IPS DF 4.7 (cell line): ENCODE data around the gene RAD51AP2.
"Not testable (repeated sequence)": the region's sequence is repeated elsewhere in the genome, so short reads cannot be mapped to it uniquely, and the experiment has no call there.

Experiments used
- DNase-seq: peaks from one replicate; pipeline ENCODE4 v3.0.0-alpha.2; 2013; ENCODE audit warnings: low spot score; ENCODE audit errors: extremely low read depth

The RAD51AP2 gene

GRCh38 chr2:17538022-17538843 is 20.0 kb upstream of the RAD51AP2 start:
- no peak for DNase-seq

GRCh38 chr2:17536416-17536815 is 18.2 kb upstream of the RAD51AP2 start:
- no peak for DNase-seq

DNA sequence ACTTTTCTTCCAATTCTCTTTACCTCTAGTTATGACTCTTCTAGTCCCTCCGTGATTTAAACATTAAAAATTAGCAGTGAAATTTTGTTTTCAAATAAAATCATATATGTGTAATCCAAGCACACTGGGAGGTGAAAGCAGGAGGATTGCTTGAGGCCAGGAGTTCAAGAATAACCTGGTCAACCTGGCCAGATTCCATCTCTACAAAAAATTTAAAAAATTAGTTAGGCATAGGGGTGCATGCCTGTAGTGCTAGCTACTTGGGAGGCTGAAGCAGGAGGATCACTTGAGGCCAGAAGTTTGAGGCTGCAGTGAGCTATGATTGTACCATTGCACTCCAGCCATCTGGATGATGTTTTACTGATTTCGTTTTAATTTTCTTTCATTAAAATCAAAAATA is 15.3 kb upstream of the RAD51AP2 start:
- no peak for DNase-seq

DNA sequence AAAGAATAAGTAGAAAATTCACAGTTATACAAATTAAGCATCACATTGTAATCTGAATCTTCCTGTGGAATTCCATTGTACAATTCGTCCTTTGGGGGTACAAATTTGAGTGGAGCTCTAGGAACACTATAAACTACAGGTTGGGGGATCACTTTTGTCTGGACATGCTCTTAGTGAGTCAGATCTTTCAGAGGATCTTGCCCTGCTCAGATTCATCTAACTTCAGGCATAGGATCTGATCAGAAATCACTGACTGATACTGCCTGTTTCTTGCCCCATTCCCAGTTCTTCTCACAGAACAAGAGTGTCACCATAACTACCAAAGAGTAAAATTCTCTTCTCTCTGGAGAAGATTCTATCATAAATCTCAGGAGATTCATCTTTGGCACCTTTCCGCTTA is 11.5 kb upstream of the RAD51AP2 start:
- DNase-seq: no peak

- no peak for DNase-seq
Measured at GRCh38 chr2:17522303-17522702, 4.1 kb upstream of the RAD51AP2 start.

- no peak for DNase-seq
Measured at GRCh38 chr2:17521621-17522020, 3.4 kb upstream of the RAD51AP2 start.

DNA sequence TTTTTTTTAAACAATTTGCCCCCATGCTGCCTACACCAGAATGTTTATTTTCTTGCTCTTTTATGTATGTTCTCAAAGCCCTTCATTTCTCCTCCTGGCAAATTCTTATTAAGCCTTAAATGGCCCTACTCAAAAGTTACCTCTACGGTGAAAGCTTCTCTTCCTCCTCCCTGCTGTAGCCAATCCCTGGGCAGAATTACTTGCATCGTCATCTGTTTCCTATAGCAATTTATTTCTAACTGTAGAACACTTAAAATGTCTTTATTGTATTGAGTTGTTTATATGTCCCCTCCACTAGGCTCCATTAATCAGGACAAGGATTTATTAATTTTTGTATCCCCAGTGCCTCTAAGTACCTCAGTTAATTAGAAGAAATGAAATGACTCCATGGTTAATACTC is 2.5 kb upstream of the RAD51AP2 start:
- DNase-seq: no peak

GRCh38 chr2:17519486-17519885 is 1.2 kb upstream of the RAD51AP2 start:
- no peak for DNase-seq

DNA sequence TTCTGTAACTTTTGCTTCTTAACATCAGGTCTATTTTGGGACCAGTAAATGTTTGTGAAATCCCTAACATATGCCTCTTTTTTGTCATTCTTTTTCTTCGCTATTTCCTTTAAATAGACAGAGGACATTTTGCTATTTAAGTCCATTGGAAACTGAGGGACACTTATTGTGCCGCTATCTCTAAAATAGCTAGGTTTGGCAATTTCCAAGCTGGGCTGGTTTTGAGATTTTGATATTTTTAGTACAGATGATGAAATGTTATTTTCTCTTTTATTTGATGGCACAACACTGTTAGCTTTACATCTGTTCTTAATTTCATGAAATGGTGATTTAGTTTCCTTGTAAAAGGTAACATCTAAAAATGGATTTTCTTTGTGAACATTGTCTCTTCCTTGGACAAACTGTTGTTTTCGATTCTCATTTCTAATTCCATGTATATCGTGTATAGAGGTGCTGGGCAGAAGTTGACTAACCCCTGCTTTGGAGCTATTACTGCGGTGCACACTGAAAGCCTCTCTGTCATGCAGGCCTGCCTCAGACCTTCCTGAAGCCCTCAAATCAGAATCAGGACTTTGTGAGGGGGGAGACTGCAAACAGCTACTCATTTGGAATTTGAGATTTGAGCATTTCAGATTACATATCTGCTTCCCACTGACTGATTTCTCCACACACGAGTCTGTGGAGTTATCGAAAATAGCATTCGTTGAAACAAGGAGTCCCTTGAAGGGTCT is 594 bp downstream of the RAD51AP2 start:
- no peak for DNase-seq

DNA sequence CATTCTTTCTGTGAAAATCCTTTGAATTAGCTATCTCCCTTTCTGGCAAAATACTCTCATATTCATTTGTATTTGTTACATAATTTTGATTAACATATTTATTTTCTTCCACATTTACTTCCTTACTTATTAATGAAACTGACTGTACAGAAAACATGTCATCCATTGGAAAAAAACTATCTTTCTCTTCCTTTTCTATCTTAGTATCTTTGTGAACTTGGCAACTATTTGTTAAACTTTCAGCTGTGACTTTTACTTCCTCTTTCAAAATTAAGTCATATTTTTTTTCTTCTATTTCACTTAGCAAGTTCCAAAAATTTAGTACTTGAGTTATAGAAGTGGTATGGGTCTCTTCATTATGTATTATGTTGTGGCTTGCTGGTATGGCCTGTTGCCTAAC is 2.6 kb downstream of the RAD51AP2 start:
- DNase-seq: no peak

DNA sequence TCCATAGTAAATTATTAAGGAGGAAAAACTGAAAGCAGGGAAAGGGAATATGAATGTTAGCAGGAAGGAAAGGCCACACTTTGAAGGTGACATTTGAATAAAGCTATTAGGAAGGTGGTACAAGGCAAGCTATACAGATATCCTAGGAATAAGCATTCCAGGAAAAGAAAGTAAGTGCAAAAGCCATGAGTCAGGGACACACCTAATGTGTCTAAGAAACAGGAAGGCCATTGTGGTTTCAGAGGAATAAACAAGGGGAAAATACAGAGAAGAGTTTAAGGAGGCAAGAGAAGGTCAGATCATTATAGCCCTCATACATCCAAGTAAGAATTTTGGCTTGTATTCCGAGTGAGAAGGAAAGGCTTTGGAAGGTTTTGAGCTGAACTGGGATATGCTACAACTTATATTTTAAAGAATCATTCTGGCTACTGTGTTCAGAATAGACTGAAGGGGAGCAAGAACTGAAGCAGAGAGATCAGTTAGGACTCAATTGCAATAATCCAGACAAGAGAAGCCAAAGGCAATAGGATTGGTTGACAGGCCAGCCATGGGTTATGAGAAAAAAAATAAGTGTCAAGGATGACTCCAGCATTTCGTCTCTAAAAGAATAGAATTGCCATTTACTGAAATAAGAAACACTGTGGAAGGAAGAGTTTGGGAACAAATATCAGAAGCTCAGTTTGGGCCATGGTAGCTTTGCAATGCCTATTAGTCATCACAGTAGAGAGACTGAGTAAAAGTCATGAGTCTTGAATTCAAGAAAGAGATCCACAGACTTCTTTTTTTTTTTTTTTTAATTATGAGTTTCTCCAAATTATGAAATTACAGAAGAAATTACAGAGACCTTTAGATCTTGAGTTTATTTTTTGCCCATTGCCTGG is 11.3 kb downstream of the RAD51AP2 start:
- DNase-seq: no peak

DNA sequence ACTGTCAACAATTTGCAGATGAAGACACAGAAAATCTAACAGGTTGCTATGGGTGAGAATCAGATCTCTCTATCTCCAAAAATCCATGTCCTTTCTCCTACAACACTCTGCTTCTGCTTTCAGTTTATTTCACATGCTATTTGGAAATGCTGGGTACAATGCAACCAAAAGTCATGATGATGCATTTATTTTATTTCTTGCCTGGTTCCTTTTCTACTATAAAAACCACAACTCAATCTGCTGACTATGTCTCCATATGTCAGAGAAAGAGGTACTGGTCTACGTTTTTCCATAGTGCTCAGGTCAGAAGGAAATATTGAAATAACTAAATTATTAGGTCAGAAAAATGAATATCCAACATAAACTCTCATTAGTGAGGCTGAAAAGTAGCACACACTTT is 20.5 kb downstream of the RAD51AP2 start:
- no peak for DNase-seq

GRCh38 chr2:17495590-17495989 is 22.6 kb downstream of the RAD51AP2 start:
- DNase-seq: no peak

GRCh38 chr2:17490165-17490564 is 28.1 kb downstream of the RAD51AP2 start:
- DNase-seq: not testable (repeated sequence)

DNA sequence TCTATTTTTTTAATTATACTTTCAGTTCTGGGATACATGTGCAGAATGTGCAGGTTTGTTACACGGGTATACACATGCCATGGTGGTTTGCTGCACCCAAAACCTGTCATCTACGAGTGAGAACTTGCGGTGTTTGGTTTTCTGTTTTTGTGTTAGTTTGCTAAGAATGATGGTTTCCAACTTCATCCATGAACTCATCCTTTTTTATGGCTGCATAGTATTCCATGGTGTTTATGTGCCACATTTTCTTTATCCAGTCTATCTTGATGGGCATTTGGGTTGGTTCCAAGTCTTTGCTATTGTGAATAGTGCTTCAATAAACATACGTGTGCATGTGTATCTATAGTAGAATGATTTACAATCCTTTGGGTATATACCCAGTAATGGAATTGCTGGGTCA is 29.6 kb downstream of the RAD51AP2 start:
- not testable (repeated sequence) for DNase-seq

- no peak for DNase-seq
Measured at GRCh38 chr2:17483496-17483895, 34.7 kb downstream of the RAD51AP2 start.

GRCh38 chr2:17482651-17483050 is 35.6 kb downstream of the RAD51AP2 start:
- DNase-seq: no peak

- DNase-seq: no peak
Measured at GRCh38 chr2:17479875-17480274, 38.4 kb downstream of the RAD51AP2 start.

GRCh38 chr2:17476830-17477229 is 41.4 kb downstream of the RAD51AP2 start:
- no peak for DNase-seq

- no peak for DNase-seq
Measured at GRCh38 chr2:17476064-17476463, 42.2 kb downstream of the RAD51AP2 start.

- DNase-seq: no peak
Measured at GRCh38 chr2:17475286-17475685, 43.0 kb downstream of the RAD51AP2 start.

- DNase-seq: no peak
Measured at GRCh38 chr2:17471979-17472378, 46.3 kb downstream of the RAD51AP2 start.
